NCI-H2196 (cell line): Measurements from ENCODE around the gene CAMK2B.
"Not testable (repeated sequence)": the region's sequence is repeated elsewhere in the genome, so short reads cannot be mapped to it uniquely, and the experiment has no call there.

Experiments
- DNase-seq: peaks from one replicate; lab custom pipeline; 2025; ENCODE audit not compliant: unreplicated experiment; lab: John Stamatoyannopoulos, UW

The CAMK2B gene

DNA sequence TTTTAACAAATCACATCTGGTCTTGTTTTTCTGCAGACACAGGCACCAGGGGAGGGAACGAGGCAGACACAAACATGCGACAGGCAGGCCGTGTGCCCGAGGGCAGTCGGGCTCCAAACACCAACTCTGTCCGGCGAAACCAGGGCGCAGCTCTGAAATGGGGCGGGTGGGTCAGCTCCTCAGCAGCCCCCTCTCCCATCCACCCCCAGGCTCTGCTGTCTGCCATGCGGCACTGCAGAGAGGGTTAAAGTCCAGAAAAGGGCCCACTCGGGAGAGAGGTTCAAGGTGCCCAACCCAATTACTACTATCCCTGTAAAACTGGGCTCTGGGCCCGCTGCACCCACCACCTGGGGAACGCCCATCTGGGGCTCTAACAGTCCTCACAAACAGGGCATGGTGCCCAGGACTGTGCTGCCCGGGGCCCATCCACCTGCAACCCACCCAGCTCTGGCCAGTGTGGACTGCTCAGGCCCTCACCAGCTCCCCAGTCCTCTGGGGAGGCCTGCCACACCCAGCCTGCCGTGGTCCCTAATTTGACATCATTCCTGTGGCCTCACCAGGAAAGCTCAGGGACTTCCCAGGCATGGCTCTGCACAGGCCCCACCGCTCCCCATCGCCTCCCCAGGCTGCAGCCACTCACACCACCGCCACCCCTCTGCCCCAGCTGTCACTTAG, 105.9 kb downstream of the CAMK2B start:
- DNase-seq, result no peak

DNA sequence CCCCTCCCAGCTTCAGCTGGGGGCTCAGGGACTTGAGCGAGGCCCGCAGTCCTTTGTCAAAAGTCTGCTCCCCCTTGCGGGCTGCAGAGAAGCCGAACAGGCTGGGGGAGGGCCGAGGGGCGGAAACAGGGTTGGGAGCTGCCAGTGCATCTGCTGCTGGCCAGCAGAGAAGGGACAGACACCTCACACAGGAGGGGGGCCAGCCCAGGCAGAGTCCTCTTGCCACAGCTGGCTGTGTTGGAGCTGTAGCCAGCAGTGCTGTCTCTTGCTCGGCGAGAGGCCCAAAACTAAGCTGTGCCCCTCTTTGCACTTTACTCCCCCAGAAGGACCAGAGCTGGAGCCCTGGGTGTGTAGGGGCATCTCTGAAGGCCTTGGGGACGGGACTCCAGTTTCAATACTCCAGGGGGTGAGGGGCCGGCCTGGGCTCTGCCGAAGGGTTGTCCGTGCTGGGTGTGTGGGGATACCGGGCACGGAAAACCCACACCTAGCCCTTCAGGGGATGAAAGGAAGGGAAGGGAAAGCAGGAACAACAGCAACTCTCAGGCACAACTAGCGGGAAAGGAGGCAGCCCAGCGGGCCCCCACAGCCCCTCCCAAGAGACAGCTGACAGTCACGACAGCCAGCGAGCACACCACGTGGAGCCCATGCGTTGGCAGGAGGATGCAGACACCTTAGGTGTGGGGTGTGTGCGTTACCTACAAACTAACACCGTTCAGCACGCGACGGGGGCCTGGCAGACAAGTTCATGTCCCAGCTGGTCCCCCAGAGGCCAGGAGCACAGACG, 106.8 kb downstream of the CAMK2B start:
- no peak for DNase-seq

DNA sequence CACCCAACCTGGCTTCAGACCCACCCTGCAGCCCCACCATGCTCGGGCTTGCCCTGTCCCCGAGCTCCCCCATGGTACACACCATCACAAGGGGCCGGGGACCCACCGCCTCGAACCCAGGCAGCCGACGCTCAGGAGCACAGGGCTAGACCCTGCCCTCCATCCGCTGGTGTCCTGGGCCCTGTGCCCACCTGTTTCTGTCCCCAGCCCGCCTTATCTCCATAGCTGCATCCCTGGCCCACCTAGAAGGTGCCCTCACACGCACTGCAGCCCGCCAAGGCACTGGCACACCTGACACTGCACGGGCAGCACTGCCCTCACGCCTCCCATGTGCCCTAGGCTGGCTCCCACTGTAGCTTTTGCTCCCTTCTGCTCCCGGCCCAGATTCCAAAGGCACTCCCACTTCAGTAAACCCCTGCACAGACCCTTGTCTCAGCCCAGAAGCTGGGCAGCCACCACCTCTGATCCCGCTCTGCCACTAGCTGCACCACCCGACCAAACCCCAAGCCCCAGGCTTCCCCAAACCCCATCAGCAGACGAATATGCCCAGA, 107.5 kb downstream of the CAMK2B start:
- no peak for DNase-seq

DNA sequence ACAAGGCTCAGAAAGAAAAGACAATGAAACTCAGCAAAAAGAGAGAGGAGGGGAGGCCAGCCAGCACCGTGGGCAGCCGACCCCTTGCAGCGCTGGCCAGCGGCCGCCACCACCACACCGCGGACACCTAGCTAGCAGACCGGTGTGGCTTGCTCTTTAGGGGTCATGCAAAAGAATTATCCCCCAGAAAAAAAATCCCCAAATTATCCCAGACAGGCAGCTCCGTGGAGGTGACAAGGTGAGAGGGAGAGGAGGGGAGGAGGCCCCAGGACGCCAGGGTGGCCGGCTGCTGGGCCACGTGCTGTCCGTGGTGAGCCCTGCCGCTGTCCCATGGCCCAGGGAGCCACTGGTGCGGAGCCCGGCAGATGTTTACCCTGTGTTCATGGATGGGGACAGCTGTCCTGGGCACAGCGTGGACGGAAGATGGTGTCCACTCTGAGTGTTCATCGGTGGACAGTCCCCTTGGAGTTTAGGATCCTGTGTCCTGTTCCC, 108.1 kb downstream of the CAMK2B start:
- no peak for DNase-seq

DNA sequence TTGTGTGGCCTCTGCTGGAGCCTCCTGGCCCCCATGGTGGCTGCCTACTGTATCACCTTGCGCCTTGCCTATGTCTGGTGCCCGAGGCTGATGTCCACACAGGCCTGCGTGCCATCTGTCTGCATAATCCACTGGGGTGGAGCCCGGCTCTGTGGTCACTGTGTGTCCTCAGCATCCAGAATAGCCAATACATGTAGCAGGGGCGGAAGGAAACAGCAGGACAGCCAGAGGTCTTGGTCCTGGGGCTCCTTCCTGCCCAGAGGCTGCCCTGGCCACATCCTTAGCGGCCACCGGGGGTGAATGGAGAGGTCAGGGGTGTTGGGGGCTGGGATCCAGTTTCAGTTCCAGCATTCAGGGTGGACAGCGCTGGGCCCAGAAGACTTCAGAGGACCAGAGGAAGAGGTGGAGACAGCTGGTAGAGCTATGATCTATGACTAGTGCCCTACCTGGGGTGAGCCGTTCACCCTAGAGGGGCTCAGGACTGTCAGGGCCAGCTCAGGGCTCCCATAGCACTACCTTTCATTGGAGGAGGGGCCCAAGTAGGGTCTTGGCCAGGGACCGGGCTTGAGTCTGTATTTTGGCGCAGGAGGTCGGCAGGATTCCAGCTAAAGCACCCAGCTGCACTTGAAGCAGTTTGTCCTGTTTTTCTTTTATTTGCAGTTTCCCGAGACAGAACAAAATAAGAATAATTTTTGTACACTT, 108.7 kb downstream of the CAMK2B start:
- no peak for DNase-seq

DNA sequence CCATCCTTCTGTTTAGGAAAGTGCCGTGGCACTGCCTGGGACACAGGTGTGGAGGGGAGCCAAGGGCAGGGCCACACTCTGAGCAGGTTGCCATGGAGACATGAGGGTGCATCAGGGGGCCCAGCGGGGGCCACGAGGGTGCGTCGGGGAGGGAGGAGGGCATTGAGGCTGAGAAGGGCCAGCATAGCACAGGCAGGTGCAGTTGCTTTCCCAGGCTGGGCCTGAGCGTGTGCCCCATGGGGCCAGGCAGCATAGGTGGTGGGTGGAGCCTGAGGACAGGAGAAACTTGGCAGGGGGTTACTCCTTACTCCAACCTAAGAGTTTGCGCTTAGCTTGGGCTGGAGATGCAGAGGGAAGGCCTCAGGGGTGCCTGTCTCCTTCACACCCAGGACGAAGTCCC, 109.4 kb downstream of the CAMK2B start:
- peak; percentile 34 for DNase-seq

DNA sequence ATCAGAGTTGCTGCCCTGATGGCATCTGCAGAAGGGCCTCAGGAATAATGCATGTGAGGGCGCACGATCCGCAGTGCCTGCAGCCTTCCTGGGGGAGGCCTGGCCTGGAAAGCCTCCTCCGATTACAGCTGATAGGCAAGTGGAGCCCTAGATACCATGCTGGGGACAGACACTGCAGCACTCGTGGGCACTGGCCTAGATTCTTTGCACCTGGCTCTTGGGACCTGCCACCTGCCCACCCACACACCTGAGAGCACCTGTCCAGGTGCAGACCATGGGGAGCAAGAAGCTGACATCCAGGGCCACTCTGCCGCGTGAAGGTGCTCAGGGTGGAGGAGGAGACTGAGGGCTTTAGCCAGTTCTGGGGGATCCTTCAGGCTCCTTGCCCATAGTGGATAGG, 109.9 kb downstream of the CAMK2B start:
- no peak for DNase-seq

DNA sequence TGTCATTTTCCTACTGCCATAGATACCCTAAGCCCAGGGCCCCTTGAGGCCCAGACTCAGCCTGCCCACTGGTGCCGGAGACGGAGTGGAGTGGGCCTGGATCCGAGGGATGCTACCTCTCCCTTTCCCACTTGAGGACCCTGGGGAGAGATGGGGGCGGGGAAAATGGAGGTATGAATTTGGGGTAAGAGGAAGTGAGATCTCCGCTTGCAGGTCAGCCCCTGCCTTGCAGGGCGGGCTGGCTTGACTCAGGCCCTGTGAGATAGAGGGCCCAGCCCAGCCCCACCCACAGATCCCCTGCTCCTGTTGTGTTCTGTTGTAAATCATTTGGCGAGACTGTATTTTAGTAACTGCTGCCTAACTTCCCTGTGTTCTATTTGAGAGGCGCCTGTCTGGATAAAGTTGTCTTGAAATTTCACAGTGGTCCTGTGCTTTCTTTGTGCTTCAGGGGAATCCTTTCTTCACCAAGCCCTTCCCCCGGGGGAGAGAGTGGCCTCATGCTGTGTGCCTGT, 111.5 kb downstream of the CAMK2B start:
- no peak for DNase-seq

DNA sequence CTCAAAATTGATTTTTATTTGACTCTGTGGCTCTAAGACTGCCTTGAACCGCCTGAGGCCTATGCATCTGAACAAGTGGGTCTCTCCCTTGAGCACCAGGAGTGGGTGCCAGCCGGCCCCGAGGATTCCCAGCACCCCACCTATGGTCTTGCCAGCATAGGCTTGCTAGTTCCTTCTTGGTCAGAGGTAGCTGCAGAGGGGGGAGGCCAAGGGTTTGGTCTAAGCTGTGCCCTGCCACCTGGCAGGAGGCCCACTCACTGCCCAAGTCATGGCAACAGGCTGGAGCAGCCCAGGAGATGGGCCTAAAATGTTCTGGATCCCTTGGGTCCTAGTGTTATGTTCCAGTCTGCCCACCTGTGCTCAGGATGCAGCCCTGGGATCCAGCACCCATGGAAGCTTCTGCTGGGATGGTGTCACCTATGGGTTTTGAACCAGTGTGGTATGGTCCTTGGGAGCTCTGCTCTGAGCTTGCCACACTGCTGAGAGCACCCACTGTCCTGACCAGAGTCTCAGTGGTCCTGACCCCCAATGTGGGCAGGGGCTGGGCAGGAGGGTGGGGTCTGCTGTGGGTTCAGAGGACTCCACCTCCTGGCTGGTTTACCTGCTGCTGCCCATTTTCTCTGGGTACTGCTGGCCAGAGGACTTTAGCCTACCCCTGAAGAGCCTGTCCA, 112.1 kb downstream of the CAMK2B start:
- DNase-seq, result peak; percentile 34

DNA sequence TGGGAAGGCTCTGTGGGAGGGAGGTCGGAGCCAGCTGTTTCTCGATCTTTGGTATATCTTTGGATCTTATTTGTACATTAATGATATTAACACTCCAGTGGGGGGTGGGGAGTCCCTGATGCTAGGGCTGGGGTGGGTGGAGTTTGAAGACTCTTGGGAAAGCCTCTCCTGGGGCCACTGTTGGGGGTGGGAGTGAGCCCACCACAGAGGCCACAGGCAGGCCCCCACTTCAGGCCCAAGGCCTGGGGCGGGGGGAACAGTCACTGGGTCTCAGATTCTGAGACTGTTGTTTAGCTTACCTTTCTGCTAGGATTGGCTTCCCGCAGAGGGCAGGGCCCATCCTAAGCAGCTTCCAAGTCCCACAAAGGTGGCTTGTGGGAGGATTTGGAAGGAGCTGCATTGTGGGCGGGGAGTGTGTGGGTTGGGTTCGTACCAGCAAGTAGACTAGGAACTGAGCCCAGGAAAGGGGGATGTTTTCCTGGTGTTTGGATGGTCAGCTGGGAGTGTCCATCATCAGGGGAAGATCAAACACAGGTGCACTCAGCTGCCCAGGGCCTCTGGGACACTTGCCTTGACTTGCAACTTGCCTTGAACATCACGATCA, 112.7 kb downstream of the CAMK2B start:
- DNase-seq, result no peak

DNA sequence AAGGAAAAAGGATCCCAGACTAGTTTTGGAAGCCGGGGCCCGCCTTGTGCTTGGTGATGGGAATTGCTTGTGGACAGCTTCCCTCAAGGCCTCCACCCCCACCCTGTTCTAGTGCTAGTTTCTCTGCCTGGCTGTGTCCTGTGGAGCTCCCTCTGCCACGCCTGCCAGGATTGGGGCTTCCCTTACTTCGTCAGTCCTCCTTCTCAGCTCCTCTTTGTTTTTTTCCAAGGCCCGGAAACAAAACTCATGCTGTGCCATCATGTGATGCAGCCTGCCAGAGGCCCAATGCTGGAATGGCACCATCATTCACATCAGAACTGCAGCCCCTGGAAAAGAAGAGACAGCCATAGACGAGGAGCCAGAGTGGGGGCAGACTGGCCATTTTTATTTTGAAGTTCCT, 113.4 kb downstream of the CAMK2B start:
- DNase-seq, result no peak

DNA sequence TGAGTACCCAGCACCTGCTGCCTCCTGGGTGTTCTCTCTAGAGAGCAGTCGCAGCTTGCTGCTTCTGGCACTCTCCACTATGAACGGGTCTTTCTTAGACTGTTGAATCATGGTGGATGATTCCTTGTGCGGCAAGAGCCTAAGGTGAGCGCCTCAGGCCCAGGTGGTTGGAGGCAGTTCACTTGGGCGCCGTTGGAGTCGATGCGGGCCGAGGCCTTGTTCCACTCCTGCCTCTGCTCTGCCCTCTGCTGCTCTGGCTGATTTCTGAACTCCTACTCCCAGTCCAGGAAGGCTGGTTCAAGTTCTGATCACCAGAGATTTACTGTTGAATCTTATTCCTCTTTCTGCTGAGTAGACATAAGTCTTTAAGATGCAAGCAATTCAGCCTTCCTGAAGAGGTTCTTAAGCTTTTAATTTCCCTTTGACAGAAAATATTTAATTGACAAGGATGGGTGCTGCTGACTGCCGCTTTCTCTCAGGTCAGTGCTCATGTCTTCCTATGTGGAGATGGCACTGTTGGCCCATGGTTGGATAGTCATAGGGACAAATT, 114.2 kb downstream of the CAMK2B start:
- DNase-seq, result no peak

DNA sequence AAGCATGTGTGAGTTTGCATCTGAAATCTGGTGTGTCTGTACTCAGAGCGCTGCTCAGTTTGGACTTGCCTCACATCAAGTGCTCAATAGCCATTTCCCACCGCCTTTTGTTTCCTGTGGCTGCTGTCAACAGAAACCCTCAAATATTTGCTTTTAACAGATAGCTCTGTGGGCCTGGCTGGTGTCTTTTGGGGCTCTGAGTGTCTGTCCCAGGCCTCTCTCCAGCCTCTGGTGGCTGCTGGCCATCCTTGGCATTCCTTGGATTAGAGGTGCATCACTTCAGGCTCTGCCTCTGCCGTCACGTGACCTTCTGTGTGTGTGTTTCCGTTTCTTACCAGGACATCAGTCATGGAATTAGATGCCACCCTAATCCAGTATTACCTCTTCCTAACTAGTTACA, 115.3 kb downstream of the CAMK2B start:
- no peak for DNase-seq

DNA sequence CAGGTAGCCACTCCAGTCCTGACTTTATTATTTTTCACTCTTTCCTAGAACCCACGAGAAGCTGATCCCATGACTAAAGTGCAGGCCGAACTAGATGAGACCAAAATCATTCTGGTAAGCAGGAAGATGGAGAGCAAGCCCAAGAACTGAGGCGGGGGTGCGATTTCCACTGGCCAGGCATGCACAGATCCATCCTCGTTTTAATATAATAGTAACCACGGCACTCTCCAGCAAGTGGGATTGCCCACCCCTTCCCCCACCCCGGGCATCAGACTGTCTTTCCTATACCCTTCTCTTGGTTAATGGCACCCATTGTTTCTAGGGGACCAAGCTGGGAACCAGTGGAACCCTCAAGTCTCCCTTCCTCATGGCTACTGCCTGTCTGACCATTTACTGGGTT, 117.3 kb downstream of the CAMK2B start:
- no peak for DNase-seq

DNA sequence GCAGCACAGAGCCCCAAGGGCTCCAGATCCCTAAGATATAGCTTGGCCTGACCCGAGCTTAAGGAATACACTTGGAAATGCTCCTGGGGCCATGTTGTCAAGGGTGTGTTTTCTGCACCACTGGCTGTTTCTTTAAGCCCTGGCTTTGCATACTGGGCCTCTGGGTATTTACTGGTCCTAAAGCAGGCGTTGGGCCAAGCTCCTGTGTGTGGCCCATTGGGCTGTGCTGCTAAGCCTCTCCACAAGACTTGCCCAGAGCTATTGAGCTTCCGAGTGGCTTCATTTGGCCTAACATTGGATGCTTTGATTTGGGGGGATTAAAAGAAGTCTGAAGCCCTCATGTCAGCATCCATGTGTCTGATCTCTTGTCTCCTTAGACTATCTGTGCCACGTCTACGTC, 119.4 kb downstream of the CAMK2B start:
- no peak for DNase-seq

DNA sequence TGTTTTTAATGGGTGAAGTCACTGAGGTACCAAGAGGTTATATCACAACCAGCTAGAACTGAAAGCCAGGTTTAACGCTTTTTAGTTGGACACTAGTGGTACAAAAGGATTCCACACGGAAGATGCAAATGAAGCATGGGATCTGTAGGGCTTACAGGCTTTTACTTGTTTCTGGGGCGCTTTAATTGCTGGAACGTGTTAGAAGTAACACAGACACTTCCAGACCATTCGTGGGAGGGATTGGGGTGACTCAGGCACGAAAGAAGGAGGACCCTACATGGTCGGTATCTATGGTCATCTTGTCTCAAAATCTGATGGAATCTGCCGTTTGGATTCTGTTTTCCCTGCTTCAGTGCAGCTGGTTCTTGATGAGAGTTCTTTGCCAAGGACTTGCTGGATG, 123.6 kb downstream of the CAMK2B start:
- DNase-seq, result no peak

DNA sequence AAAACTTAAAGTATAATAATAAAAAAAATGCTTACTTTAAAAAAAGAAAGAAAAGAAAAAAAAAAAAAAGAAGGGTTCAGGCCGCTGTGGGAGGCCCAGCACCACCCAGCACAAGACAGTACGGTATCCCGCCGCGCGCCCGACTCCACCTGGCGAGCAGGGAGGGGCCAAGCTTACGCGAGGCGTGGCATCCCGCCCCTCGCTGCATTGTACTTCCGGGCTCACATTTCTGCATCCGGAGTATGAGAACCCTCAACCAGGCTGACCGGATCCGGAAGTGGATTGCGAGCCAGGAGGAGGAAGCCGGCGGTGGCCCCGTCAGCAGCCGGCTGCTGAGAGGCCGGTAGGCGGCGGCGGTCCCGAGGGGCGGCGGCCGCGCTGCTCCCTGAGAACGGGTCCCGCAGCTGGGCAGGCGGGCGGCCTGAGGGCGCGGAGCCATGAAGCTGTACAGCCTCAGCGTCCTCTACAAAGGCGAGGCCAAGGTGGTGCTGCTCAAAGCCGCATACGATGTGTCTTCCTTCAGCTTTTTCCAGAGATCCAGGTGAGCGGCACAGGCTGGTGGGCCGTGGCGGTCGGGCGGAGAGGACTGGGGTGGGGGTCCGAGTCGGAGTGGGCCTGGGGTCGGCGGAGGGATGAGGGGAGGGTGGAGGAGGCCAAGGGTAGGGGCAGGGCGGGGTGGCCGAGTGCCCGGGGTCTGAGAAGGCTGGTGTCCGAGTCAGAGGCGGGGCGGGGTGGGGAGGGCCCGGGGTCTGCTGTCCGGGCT, 124.5 kb downstream of the CAMK2B start, which contains the start of gene YKT6:
Gene YKT6 (plus strand): TSS at position 280 of the 763 bp plus-strand sequence. CDS start 158 bp downstream, at position 438.
- peak; percentile 97 for DNase-seq

DNA sequence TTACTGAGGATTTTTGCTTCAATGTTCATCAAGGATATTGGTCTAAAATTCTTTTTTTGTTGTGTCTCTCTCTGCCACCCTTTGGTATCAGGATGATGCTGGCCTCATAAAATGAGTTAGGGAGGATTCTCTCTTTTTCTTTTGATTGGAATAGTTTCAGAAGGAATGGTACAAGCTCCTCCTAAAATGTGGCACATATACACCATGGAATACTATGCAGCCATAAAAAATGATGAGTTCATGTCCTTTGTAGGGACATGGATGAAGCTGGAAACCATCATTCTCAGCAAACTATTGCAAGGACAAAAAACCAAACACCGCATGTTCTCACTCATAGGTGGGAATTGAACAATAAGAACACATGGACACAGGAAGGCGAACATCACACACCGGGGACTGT, 125.2 kb downstream of the CAMK2B start:
- not testable (repeated sequence) for DNase-seq

DNA sequence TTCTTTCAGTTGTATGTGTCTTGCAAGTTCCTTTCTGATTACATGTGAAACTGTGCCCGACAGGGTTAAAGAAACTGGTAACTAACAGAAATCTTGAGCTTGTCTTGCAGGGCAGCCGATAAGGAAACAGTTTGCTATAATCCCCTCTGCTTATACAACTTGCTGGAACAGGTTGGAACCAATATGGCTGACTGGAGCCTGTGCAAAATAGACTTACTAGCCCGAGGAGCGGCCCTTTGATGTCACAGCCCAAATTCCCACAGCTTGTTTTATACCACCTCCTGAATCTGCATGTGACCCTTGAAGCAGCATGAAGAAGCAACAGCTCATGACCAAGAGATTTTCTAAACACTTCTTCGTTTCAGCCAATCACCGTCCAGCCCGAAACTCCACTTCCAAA, 127.9 kb downstream of the CAMK2B start:
- no peak for DNase-seq
